ENCODE measurements around the gene CDH22. TPM values are rescaled to one million over a fixed set of nuclear protein-coding genes. Genes with fewer than 3 reads are reported as not detected.

The CDH22 gene
- total and polyA plus RNA-seq, 10 donors, result not detected

DNA sequence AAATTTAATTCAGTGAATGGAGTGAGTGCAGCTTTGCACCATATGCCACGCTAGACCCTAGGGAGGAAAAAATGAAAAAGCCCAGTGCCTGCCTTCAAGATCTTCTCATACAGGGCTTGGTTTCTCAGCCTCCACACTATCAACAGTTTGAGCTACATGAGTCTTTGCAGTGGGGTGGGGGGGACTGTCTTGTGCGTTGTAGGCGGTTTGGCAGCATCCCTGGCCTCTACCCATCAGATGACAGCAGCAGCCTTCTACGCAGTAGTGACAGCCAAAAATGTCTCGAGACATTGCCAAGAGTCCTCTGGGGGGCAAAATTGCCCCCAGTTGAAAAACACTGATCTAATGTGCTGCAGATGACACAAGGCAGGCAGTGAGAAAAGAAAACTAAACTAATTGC lies 6.2 kb downstream of the CDH22 start:
- no peaks in the 10 kb centered on the region for H3K9me3 ChIP-seq
- no peak overlapping the region for H3K27ac ChIP-seq
- peaks cover 2 to 5% (median 3%) of the 10 kb centered on the region in 6 donors for H3K4me1 ChIP-seq
- intact Hi-C loops (cut with DNase I; ENCODE audit: low total_unique reads), result no loop called here
- H3K27me3 ChIP-seq (replicated peaks in 1 of 7), result peaks cover 0 to 81% (median 20%) of the 10 kb centered on the region in 7 donors
- TF ChIP-seq POLR2AphosphoS5 (IDR thresholded peaks at IDR 0.05), result no peak
- TF ChIP-seq POLR2A (IDR thresholded peaks at IDR 0.05), result no peak
- TF ChIP-seq, protein P1, sequence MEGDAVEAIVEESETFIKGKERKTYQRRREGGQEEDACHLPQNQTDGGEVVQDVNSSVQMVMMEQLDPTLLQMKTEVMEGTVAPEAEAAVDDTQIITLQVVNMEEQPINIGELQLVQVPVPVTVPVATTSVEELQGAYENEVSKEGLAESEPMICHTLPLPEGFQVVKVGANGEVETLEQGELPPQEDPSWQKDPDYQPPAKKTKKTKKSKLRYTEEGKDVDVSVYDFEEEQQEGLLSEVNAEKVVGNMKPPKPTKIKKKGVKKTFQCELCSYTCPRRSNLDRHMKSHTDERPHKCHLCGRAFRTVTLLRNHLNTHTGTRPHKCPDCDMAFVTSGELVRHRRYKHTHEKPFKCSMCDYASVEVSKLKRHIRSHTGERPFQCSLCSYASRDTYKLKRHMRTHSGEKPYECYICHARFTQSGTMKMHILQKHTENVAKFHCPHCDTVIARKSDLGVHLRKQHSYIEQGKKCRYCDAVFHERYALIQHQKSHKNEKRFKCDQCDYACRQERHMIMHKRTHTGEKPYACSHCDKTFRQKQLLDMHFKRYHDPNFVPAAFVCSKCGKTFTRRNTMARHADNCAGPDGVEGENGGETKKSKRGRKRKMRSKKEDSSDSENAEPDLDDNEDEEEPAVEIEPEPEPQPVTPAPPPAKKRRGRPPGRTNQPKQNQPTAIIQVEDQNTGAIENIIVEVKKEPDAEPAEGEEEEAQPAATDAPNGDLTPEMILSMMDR (IDR thresholded peaks at IDR 0.05 in 8 of 11, conservative IDR thresholded peaks at IDR 0.05 in 3 of 11), result no peak
- H3K4me3 ChIP-seq, result no peak overlapping the region
- 83 to 88% (median 87%) methylated on average over 5 of the region's 5 CpGs for WGBS, 5 donors
- no peak for DNase-seq
- H3K36me3 ChIP-seq, result no peaks in the 10 kb centered on the region

DNA sequence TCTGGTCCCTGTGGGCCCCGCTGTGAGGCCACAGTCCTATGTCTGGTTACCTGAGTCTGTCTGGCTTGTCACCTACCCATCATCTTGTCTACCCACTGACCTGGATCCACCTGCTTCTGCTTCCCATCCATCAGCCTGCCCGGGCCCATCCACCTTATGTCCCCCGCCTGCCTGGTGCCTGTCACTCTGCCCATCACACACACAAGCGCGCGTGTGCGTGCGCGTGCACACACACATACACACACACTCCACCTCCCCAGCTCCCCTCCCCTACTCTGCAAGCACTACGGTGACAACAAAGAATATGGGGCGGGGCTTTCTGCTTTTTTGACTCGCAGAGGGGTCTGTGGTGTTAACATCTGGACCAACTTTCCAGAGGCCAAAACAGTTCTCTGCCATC lies 8.0 kb downstream of the CDH22 start:
- Histone ChIP-seq H3K4me3 (no peak overlapping the region), H3K27ac (no peak overlapping the region), H3K9me3 (no peaks in the 10 kb centered on the region), H3K27me3 (replicated peaks in 1 of 7) (peaks cover 0 to 81% (median 8%) of the 10 kb centered on the region in 7 donors), H3K4me1 (no peaks in the 10 kb centered on the region), H3K36me3 (no peaks in the 10 kb centered on the region)
- intact Hi-C loops (cut with DNase I; ENCODE audit: low total_unique reads), result no loop called here
- no peak for TF ChIP-seq POLR2AphosphoS5 (IDR thresholded peaks at IDR 0.05)
- no peak for TF ChIP-seq POLR2A (IDR thresholded peaks at IDR 0.05)
- TF ChIP-seq, protein P1 (IDR thresholded peaks at IDR 0.05 in 8 of 11, conservative IDR thresholded peaks at IDR 0.05 in 3 of 11), result no peak
- WGBS, 5 donors, result 85 to 90% (median 87%) methylated on average over 12 of the region's 12 CpGs
- no peak for DNase-seq

DNA sequence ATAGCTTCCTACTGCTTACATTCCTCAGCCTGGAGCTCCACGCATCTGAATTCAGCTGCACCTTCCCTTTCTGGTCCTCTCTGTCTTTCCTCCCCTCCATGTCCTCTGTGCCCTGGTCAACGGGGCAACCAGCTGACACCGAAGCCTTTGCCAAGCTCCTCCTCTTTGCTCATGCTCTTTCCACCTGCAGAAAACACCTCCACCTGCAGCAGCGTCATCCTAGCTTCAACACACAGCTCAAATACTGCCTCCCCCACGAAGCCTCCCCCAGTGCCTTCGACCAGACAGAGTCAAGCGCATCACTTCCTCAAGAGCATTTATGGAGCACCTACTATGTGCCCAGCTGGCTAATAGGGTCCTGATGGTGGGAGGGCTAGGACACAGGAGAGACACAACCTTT lies 9.2 kb downstream of the CDH22 start:
- Histone ChIP-seq H3K27ac (no peak overlapping the region), H3K4me1 (no peaks in the 10 kb centered on the region), H3K4me3 (no peak overlapping the region), H3K27me3 (replicated peaks in 1 of 7) (peaks cover 0 to 83% (median 5%) of the 10 kb centered on the region in 7 donors), H3K36me3 (no peaks in the 10 kb centered on the region), H3K9me3 (no peaks in the 10 kb centered on the region)
- TF ChIP-seq, protein P1 (IDR thresholded peaks at IDR 0.05 in 8 of 11, conservative IDR thresholded peaks at IDR 0.05 in 3 of 11), result no peak
- TF ChIP-seq POLR2A (IDR thresholded peaks at IDR 0.05) (no peak), POLR2AphosphoS5 (IDR thresholded peaks at IDR 0.05) (no peak)
- intact Hi-C loops (cut with DNase I; ENCODE audit: low total_unique reads), result no loop called here
- DNase-seq, result no peak
- WGBS, 5 donors, result 59 to 62% (median 60%) methylated on average over 7 of the region's 7 CpGs

DNA sequence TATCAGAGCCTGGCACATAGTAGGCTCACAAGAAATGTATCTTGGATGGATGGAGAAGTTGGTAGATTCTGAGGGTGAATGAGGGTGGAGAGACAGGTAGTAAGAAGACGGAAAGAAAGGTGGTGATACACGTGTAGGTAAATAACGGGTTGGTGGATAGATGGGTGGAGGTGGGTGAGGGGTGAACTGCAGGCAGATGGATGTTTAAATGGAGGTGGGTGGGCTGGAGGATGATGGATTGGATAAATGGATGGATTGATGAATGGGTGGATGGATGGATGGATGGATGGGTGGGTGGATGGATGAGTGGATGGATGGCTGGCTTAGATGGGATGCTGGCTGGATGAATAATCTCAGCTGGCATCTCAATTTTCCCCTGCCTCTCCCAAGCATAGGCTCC lies 9.9 kb downstream of the CDH22 start:
- WGBS, 5 donors, result 71 to 89% (median 82%) methylated on average over 3 of the region's 3 CpGs
- peaks cover 0 to 83% (median 12%) of the 10 kb centered on the region in 7 donors for H3K27me3 ChIP-seq (replicated peaks in 1 of 7)

More for the DNA sequence above, 9.9 kb downstream of the CDH22 start:
- H3K4me3 ChIP-seq, result no peak overlapping the region
- no peaks in the 10 kb centered on the region for H3K4me1 ChIP-seq
- H3K9me3 ChIP-seq, result no peaks in the 10 kb centered on the region
- no peak overlapping the region for H3K27ac ChIP-seq
- no peak for TF ChIP-seq POLR2AphosphoS5 (IDR thresholded peaks at IDR 0.05)
- no peak for TF ChIP-seq POLR2A (IDR thresholded peaks at IDR 0.05)
- TF ChIP-seq, protein P1 (IDR thresholded peaks at IDR 0.05 in 8 of 11, conservative IDR thresholded peaks at IDR 0.05 in 3 of 11), result no peak
- H3K36me3 ChIP-seq, result no peaks in the 10 kb centered on the region
- DNase-seq, result no peak
- intact Hi-C loops (cut with DNase I; ENCODE audit: low total_unique reads), result no loop called here

All from spleen (tissue), 11 donors.